ENCODE data around the gene UGT1A4. TPM values are rescaled to one million over a fixed set of nuclear protein-coding genes. Genes with fewer than 3 reads are reported as not detected.

Gene UGT1A4
- polyA plus RNA-seq, 2 donors, result 0.69 to 2.5 TPM

- WGBS, 2 donors, result 70 to 86% methylated on average over 4 of the region's 4 CpGs
- Histone ChIP-seq H3K27me3 (ENCODE audit: control insufficient read depth in 1 of 2, insufficient read depth in 2 of 2, low read length in 2 of 2) (no peaks in the 10 kb centered on the region), H3K4me1 (ENCODE audit: control insufficient read depth in 2 of 2, insufficient read depth in 2 of 2, low read length in 1 of 2) (no peaks in the 10 kb centered on the region), H3K4me3 (ENCODE audit: low read depth in 1 of 2, low read length in 2 of 2) (no peak overlapping the region), H3K27ac (ENCODE audit: low read depth in 2 of 2, low read length in 1 of 2) (no peak overlapping the region), H3K36me3 (ENCODE audit: control insufficient read depth in 2 of 2, insufficient read depth in 2 of 2, low read length in 1 of 2) (no peaks in the 10 kb centered on the region), H3K9me3 (ENCODE audit: control insufficient read depth in 2 of 2, insufficient read depth in 1 of 2, low read depth in 1 of 2, low read length in 1 of 2) (peaks cover 0 to 2% of the 10 kb centered on the region in 2 donors)
These were observed 92.6 kb downstream of the UGT1A4 start for GRCh38 chr2:233811087-233811486.

- Histone ChIP-seq H3K4me3 (ENCODE audit: low read depth in 1 of 2, low read length in 2 of 2) (no peak overlapping the region), H3K27ac (ENCODE audit: low read depth in 2 of 2, low read length in 1 of 2) (no peak overlapping the region), H3K4me1 (ENCODE audit: control insufficient read depth in 2 of 2, insufficient read depth in 2 of 2, low read length in 1 of 2) (no peaks in the 10 kb centered on the region), H3K27me3 (ENCODE audit: control insufficient read depth in 1 of 2, insufficient read depth in 2 of 2, low read length in 2 of 2) (no peaks in the 10 kb centered on the region), H3K9me3 (ENCODE audit: control insufficient read depth in 2 of 2, insufficient read depth in 1 of 2, low read depth in 1 of 2, low read length in 1 of 2) (peaks cover 0 to 5% of the 10 kb centered on the region in 2 donors), H3K36me3 (ENCODE audit: control insufficient read depth in 2 of 2, insufficient read depth in 2 of 2, low read length in 1 of 2) (no peaks in the 10 kb centered on the region)
- WGBS, 2 donors, result 86 to 91% methylated on average over 8 of the region's 8 CpGs
These were observed 93.2 kb downstream of the UGT1A4 start for GRCh38 chr2:233811732-233812131.

GRCh38 chr2:233813236-233814055 lies 94.9 kb downstream of the UGT1A4 start:
- 81 to 88% methylated on average over 3 of the region's 3 CpGs for WGBS, 2 donors
- H3K9me3 ChIP-seq (ENCODE audit: control insufficient read depth in 2 of 2, insufficient read depth in 1 of 2, low read depth in 1 of 2, low read length in 1 of 2), result peaks cover 0 to 5% of the 10 kb centered on the region in 2 donors
- H3K4me3 ChIP-seq (ENCODE audit: low read depth in 1 of 2, low read length in 2 of 2), result no peak overlapping the region
- H3K27ac ChIP-seq (ENCODE audit: low read depth in 2 of 2, low read length in 1 of 2), result no peak overlapping the region
- no peaks in the 10 kb centered on the region for H3K36me3 ChIP-seq (ENCODE audit: control insufficient read depth in 2 of 2, insufficient read depth in 2 of 2, low read length in 1 of 2)
- no peaks in the 10 kb centered on the region for H3K27me3 ChIP-seq (ENCODE audit: control insufficient read depth in 1 of 2, insufficient read depth in 2 of 2, low read length in 2 of 2)
- peaks cover 0 to 2% of the 10 kb centered on the region in 2 donors for H3K4me1 ChIP-seq (ENCODE audit: control insufficient read depth in 2 of 2, insufficient read depth in 2 of 2, low read length in 1 of 2)

GRCh38 chr2:233814056-233814835 lies 95.7 kb downstream of the UGT1A4 start:
- no peak overlapping the region for H3K4me3 ChIP-seq (ENCODE audit: low read depth in 1 of 2, low read length in 2 of 2)
- 62% methylated on average over 2 of the region's 2 CpGs for WGBS, 2 donors
- H3K27me3 ChIP-seq (ENCODE audit: control insufficient read depth in 1 of 2, insufficient read depth in 2 of 2, low read length in 2 of 2), result no peaks in the 10 kb centered on the region

GRCh38 chr2:233815861-233816260 lies 97.3 kb downstream of the UGT1A4 start:
- Histone ChIP-seq H3K36me3 (ENCODE audit: control insufficient read depth in 2 of 2, insufficient read depth in 2 of 2, low read length in 1 of 2) (no peaks in the 10 kb centered on the region), H3K4me3 (ENCODE audit: low read depth in 1 of 2, low read length in 2 of 2) (no peak overlapping the region), H3K27me3 (ENCODE audit: control insufficient read depth in 1 of 2, insufficient read depth in 2 of 2, low read length in 2 of 2) (no peaks in the 10 kb centered on the region), H3K9me3 (ENCODE audit: control insufficient read depth in 2 of 2, insufficient read depth in 1 of 2, low read depth in 1 of 2, low read length in 1 of 2) (peaks cover 0 to 5% of the 10 kb centered on the region in 2 donors), H3K27ac (ENCODE audit: low read depth in 2 of 2, low read length in 1 of 2) (no peak overlapping the region), H3K4me1 (ENCODE audit: control insufficient read depth in 2 of 2, insufficient read depth in 2 of 2, low read length in 1 of 2) (peaks cover 0 to 2% of the 10 kb centered on the region in 2 donors)
- 76 to 84% methylated on average over 6 of the region's 6 CpGs for WGBS, 2 donors

More at GRCh38 chr2:233814056-233814835, 95.7 kb downstream of the UGT1A4 start:
- Histone ChIP-seq H3K36me3 (ENCODE audit: control insufficient read depth in 2 of 2, insufficient read depth in 2 of 2, low read length in 1 of 2) (no peaks in the 10 kb centered on the region), H3K27ac (ENCODE audit: low read depth in 2 of 2, low read length in 1 of 2) (no peak overlapping the region), H3K4me1 (ENCODE audit: control insufficient read depth in 2 of 2, insufficient read depth in 2 of 2, low read length in 1 of 2) (peaks cover 0 to 2% of the 10 kb centered on the region in 2 donors), H3K9me3 (ENCODE audit: control insufficient read depth in 2 of 2, insufficient read depth in 1 of 2, low read depth in 1 of 2, low read length in 1 of 2) (peaks cover 0 to 5% of the 10 kb centered on the region in 2 donors)

- Histone ChIP-seq H3K27me3 (ENCODE audit: control insufficient read depth in 1 of 2, insufficient read depth in 2 of 2, low read length in 2 of 2) (no peaks in the 10 kb centered on the region), H3K27ac (ENCODE audit: low read depth in 2 of 2, low read length in 1 of 2) (no peak overlapping the region), H3K9me3 (ENCODE audit: control insufficient read depth in 2 of 2, insufficient read depth in 1 of 2, low read depth in 1 of 2, low read length in 1 of 2) (peaks cover 0 to 3% of the 10 kb centered on the region in 2 donors), H3K36me3 (ENCODE audit: control insufficient read depth in 2 of 2, insufficient read depth in 2 of 2, low read length in 1 of 2) (no peaks in the 10 kb centered on the region), H3K4me1 (ENCODE audit: control insufficient read depth in 2 of 2, insufficient read depth in 2 of 2, low read length in 1 of 2) (peaks cover 0 to 2% of the 10 kb centered on the region in 2 donors), H3K4me3 (ENCODE audit: low read depth in 1 of 2, low read length in 2 of 2) (no peak overlapping the region)
- WGBS, 2 donors, result 55 to 58% methylated on average over 2 of the region's 2 CpGs
These were observed 97.8 kb downstream of the UGT1A4 start for GRCh38 chr2:233816334-233816733.

- Histone ChIP-seq H3K9me3 (ENCODE audit: control insufficient read depth in 2 of 2, insufficient read depth in 1 of 2, low read depth in 1 of 2, low read length in 1 of 2) (peaks cover 0 to 2% of the 10 kb centered on the region in 2 donors), H3K4me3 (ENCODE audit: low read depth in 1 of 2, low read length in 2 of 2) (no peak overlapping the region), H3K27me3 (ENCODE audit: control insufficient read depth in 1 of 2, insufficient read depth in 2 of 2, low read length in 2 of 2) (no peaks in the 10 kb centered on the region), H3K36me3 (ENCODE audit: control insufficient read depth in 2 of 2, insufficient read depth in 2 of 2, low read length in 1 of 2) (no peaks in the 10 kb centered on the region), H3K4me1 (ENCODE audit: control insufficient read depth in 2 of 2, insufficient read depth in 2 of 2, low read length in 1 of 2) (peaks cover 0 to 2% of the 10 kb centered on the region in 2 donors), H3K27ac (ENCODE audit: low read depth in 2 of 2, low read length in 1 of 2) (no peak overlapping the region)
- 81 to 88% methylated on average over 4 of the region's 4 CpGs for WGBS, 2 donors
These were observed 98.2 kb downstream of the UGT1A4 start for GRCh38 chr2:233816771-233817170.

- H3K36me3 ChIP-seq (ENCODE audit: control insufficient read depth in 2 of 2, insufficient read depth in 2 of 2, low read length in 1 of 2), result no peaks in the 10 kb centered on the region
- H3K4me3 ChIP-seq (ENCODE audit: low read depth in 1 of 2, low read length in 2 of 2), result no peak overlapping the region
- H3K27me3 ChIP-seq (ENCODE audit: control insufficient read depth in 1 of 2, insufficient read depth in 2 of 2, low read length in 2 of 2), result no peaks in the 10 kb centered on the region
- peaks cover 0 to 2% of the 10 kb centered on the region in 2 donors for H3K4me1 ChIP-seq (ENCODE audit: control insufficient read depth in 2 of 2, insufficient read depth in 2 of 2, low read length in 1 of 2)
- no peak overlapping the region for H3K27ac ChIP-seq (ENCODE audit: low read depth in 2 of 2, low read length in 1 of 2)
- WGBS, 2 donors, result 74 to 80% methylated on average over 3 of the region's 3 CpGs
- peaks cover 0 to 2% of the 10 kb centered on the region in 2 donors for H3K9me3 ChIP-seq (ENCODE audit: control insufficient read depth in 2 of 2, insufficient read depth in 1 of 2, low read depth in 1 of 2, low read length in 1 of 2)
These were observed 98.9 kb downstream of the UGT1A4 start for GRCh38 chr2:233817361-233817911.

GRCh38 chr2:233817995-233818638 lies 99.6 kb downstream of the UGT1A4 start:
- Histone ChIP-seq H3K9me3 (ENCODE audit: control insufficient read depth in 2 of 2, insufficient read depth in 1 of 2, low read depth in 1 of 2, low read length in 1 of 2) (peaks cover 0 to 2% of the 10 kb centered on the region in 2 donors), H3K4me3 (ENCODE audit: low read depth in 1 of 2, low read length in 2 of 2) (no peak overlapping the region), H3K27ac (ENCODE audit: low read depth in 2 of 2, low read length in 1 of 2) (no peak overlapping the region), H3K27me3 (ENCODE audit: control insufficient read depth in 1 of 2, insufficient read depth in 2 of 2, low read length in 2 of 2) (no peaks in the 10 kb centered on the region), H3K4me1 (ENCODE audit: control insufficient read depth in 2 of 2, insufficient read depth in 2 of 2, low read length in 1 of 2) (peaks cover 0 to 2% of the 10 kb centered on the region in 2 donors), H3K36me3 (ENCODE audit: control insufficient read depth in 2 of 2, insufficient read depth in 2 of 2, low read length in 1 of 2) (no peaks in the 10 kb centered on the region)
- 92 to 93% methylated on average over 11 of the region's 11 CpGs for WGBS, 2 donors

Data from esophagus (tissue), 2 donors.